Coronary artery (tissue), 2 donors: ENCODE measurements around the gene SETBP1.

Source experiments
- DNase-seq: peaks from one replicate; pipeline ENCODE4 v3.0.0-alpha.2; 2017; ENCODE audit warnings: low spot score
- H3K27ac ChIP-seq, 2 donors: fragments of 200-600 bp; sonication (generic); one replicate each; pipeline ENCODE4 v1.5.1; 2016 to 2019
- H3K4me3 ChIP-seq: fragments of 200-600 bp; sonication (generic); 2 replicates; pipeline ENCODE4 v1.5.1; 2016; ENCODE audit warnings: mild to moderate bottlenecking, moderate library complexity
- CTCF ChIP-seq: fragments of 200-600 bp; sonication (generic); IDR thresholded peaks from one replicate; pipeline ENCODE4 v1.5.1; 2019; ENCODE audit warnings: antibody characterized with exemption

Gene SETBP1

DNA sequence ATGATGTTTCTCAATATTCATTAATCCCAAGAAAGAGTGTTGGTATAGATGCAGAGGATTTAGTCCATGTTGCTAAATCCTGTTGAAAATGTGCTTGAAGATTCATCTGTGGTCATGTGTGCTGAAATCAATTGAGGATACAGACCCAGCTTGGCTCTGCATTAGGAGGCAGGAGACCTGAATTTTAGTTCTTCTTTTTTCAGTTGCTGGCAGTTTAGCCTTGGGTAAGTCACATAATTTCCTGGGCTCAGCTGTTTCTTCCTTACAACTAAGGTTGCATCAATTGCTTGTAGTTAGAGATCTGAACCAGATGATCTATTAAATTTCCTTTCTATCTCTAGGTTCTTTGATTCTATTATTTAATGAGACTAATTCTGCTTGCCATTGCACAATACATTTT, 54.4 kb downstream of the SETBP1 start:
- Histone ChIP-seq H3K27ac (no peak overlapping the region), H3K4me3 (no peak overlapping the region)
- no peak for DNase-seq
- no peak for TF ChIP-seq CTCF

DNA sequence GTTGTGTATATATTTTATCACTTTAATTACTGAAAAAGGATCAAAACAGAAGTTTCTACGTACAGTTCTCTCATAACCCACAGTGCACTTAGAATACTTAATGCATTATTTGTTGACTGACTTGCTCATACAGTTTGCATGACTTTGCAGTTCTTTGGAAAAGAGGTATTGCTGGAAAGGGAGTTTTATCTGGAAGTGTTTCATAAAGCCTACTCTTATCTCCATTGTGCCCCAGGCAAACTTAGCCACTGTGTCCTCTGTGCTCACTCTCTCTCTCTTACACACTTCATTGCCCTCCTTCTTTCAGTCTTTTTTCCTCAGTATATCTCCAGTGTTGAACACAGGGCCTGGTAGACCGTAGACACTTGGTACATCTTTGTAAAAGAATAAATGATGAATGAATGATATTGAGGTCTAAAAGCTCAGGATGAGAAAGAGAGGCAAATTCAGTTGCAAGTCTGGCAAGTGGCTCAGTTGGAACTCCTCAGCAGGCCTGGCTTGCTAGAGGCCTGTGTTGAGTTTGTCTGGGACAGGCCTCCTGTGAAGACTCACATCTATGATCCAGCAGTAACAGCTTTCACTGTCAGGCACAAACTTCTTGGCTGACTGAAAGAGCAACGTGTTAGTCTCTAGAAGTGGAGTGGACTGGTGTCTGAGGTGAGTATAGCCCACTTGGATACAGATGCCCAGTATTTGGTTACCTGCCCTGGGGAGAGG, 56.1 kb downstream of the SETBP1 start:
- no peak for DNase-seq
- Histone ChIP-seq H3K4me3 (no peak overlapping the region), H3K27ac (peak overlapping the region in 1 of 2 donors; percentile 71)
- no peak for TF ChIP-seq CTCF

DNA sequence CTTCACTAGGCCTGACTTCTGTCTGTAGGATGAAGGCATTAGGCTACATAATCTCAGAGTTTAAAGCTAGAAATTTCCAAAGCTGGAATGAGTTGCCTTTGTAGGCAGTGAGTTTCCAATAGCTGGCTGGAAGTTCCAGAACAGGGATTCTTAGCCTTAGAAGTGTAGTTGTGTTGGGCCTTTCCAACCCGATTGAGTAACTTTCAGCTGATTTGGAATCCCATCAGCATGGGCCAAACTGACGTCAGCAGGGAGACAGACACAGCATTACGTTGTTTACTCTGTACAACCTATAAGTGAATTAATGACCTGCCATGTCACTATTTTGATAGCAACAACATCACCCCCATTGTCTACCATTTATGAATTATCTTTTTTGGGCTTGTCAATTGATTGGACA, 56.9 kb downstream of the SETBP1 start:
- TF ChIP-seq CTCF = no peak
- DNase-seq = no peak
- Histone ChIP-seq H3K4me3 (no peak overlapping the region), H3K27ac (peak overlapping the region in 1 of 2 donors; percentile 71)

DNA sequence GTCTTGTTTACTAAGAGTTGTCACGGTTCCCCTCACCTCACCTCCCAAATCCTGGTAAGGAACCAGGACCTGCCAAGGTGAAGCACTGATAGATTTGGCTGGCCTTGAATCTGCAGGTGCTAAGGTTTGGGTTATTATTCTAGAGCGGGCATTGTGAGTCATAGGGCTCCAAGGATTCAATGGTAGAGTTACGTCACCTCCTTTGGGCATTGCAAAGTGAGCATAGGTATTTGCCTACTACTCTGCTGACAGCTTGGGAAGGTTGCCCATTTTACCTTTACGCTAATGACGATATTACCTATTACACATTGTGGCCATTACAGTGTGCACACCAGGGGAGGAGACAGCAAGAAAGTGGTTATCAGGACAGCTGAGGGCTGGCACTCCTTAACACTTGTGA, 59.3 kb downstream of the SETBP1 start:
- no peak for DNase-seq
- Histone ChIP-seq H3K4me3 (no peak overlapping the region), H3K27ac (no peak overlapping the region)
- no peak for TF ChIP-seq CTCF

GRCh38 chr18:44741085-44741484, 60.4 kb downstream of the SETBP1 start:
- no peak for DNase-seq
- no peak overlapping the region for H3K27ac ChIP-seq
- no peak for TF ChIP-seq CTCF
- no peak overlapping the region for H3K4me3 ChIP-seq

DNA sequence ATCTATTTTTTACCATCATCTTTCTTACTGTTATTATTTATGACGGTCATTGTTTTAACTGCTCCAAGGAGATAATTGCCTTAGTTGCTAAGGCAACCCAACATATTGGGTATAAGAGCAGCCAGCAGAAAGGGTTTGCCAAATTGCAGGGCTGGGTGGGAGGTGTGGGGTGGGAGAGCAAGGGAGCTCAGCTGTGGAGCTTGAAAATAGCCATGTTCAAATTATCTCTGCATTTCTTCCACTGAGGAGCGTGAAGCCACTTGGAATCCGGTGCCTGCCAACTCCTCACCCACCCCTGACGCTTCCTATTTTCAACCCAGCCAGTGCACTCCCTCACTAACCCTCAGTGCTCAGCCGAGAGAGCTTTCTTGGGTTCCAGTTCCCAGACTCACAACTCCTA, 60.8 kb downstream of the SETBP1 start:
- Histone ChIP-seq H3K27ac (peak overlapping the region in 1 of 2 donors; percentile 47), H3K4me3 (no peak overlapping the region)
- TF ChIP-seq CTCF = no peak
- DNase-seq = no peak

- H3K4me3 ChIP-seq = no peak overlapping the region
- no peak for TF ChIP-seq CTCF
- H3K27ac ChIP-seq = peak overlapping the region; percentile 10 to 47
- no peak for DNase-seq
Measured at GRCh38 chr18:44742126-44742525, 61.4 kb downstream of the SETBP1 start.
